ENCODE results near the gene KMT2E.

Gene KMT2E

DNA sequence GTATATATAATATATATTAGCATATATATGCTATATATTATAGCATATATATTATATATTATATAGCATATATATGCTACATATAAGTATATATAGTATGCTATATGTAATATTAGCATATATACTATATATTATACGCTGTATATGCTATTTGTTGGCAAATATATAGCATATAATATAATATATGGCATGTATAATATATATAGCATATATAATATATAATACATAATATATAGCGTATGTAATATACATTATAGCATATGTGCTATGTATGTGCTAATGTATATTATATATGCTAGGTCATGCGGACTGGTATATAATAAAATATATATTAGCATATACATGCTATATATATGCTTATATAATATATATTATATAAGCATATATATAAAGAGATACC is 72.8 kb downstream of the KMT2E start:
- H3K4me3 ChIP-seq (ENCODE audit: low read depth, low read length): no peak overlapping the region
- TF ChIP-seq, protein P1, sequence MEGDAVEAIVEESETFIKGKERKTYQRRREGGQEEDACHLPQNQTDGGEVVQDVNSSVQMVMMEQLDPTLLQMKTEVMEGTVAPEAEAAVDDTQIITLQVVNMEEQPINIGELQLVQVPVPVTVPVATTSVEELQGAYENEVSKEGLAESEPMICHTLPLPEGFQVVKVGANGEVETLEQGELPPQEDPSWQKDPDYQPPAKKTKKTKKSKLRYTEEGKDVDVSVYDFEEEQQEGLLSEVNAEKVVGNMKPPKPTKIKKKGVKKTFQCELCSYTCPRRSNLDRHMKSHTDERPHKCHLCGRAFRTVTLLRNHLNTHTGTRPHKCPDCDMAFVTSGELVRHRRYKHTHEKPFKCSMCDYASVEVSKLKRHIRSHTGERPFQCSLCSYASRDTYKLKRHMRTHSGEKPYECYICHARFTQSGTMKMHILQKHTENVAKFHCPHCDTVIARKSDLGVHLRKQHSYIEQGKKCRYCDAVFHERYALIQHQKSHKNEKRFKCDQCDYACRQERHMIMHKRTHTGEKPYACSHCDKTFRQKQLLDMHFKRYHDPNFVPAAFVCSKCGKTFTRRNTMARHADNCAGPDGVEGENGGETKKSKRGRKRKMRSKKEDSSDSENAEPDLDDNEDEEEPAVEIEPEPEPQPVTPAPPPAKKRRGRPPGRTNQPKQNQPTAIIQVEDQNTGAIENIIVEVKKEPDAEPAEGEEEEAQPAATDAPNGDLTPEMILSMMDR (IDR thresholded peaks at IDR 0.05; ENCODE audit: borderline replicate concordance, insufficient read depth, low read depth, low read length): no peak

DNA sequence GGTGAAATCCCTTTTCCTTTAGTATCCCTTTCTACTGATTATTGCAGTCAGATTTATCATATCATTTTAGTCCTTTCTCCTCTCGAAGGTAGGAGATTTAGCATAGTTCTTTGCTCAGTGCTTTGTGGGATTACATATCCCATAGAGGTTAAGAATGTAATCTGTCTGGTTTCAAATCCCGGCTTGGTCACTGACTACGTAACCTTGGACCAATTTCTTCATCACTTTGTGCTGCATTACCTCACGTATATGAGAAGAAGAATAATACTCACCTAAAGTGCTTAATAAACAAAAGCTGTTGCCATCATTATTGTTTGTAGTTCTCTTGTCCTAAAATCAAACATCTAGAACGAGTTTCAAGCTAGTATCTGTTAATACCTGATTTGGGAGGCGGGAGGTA is 74.0 kb downstream of the KMT2E start:
- TF ChIP-seq, protein P1 (IDR thresholded peaks at IDR 0.05; ENCODE audit: borderline replicate concordance, insufficient read depth, low read depth, low read length): no peak
- no peak overlapping the region for H3K4me3 ChIP-seq (ENCODE audit: low read depth, low read length)

DNA sequence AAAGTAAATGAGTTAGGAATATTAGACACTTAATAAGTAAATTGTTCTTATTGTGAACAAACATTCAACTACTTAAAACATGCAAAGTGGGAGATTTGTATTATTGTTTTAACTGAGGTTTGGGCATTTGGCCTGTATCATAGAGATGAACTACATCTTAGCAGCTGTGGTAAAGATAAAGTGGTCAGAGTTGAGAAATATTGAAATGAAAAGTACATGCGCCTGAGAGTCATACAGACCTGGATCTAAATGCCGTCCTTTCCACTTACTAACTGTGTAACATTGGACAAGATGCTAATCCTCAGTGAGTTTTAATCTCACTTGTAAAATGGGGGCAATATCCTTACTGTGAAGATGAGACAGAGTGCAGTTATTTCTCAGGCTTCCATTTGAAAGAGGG is 74.5 kb downstream of the KMT2E start:
- TF ChIP-seq, protein P1 (IDR thresholded peaks at IDR 0.05; ENCODE audit: borderline replicate concordance, insufficient read depth, low read depth, low read length): no peak

DNA sequence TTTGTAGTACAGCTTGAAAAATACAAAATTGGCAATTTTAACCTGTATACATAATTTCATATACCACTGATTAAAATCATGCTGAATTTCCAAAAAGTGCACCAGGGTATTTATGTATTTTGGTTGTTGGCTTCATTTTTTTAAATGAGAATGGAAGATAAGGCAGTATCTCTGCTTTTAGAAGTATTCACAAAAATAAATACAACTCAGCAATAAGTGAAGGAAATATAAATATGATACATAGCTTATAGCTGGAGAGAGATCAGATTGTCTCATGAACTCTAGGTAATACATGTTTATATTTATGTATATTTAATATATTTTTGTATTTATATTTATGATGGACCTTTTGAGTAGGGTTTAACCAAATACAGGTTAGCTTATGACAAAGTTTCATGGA is 81.0 kb downstream of the KMT2E start:
- TF ChIP-seq, protein P1 (IDR thresholded peaks at IDR 0.05; ENCODE audit: borderline replicate concordance, insufficient read depth, low read depth, low read length): no peak

More for the DNA sequence above, 74.5 kb downstream of the KMT2E start:
- no peak overlapping the region for H3K4me3 ChIP-seq (ENCODE audit: low read depth, low read length)

DNA sequence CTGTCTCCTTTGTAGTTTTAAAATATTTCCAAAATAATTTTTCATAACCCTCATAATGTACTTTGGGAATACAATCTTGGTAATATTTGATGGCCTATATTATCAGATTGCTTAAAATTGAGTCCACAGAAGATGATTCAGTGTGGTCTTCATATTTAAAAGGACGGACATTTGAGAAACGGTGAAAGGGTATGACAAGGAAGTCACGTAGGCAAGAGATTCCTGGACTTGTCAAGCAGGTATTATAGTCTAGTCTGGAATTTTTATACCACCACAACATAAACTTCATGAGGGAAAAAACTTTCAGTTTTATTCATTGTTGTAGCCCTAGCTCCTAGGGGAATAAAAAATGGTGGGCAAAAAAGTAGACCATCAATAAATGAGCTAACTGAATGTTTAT is 82.3 kb downstream of the KMT2E start:
- TF ChIP-seq, protein P1 (IDR thresholded peaks at IDR 0.05; ENCODE audit: borderline replicate concordance, insufficient read depth, low read depth, low read length): no peak
- no peak overlapping the region for H3K4me3 ChIP-seq (ENCODE audit: low read depth, low read length)

More for the DNA sequence above, 81.0 kb downstream of the KMT2E start:
- H3K4me3 ChIP-seq (ENCODE audit: low read depth, low read length): no peak overlapping the region

DNA sequence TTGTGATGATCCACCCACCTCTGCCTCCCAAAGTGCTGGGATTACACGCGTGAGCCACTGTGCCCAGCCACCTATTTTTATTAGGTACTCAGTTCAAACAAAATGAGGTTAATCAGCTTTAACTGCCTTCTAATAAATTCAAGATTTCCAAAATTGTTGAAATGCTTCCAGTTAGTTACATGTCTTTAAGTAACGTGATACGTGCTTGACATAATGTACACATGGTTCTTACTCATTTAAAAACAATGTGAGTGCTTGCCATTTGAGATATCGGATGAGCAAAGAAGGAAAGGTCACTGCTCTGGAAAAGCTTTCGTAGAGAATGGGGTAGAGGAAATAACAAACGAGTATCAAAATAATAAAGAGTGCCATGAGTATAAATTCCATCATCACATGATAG is 83.6 kb downstream of the KMT2E start:
- TF ChIP-seq, protein P1 (IDR thresholded peaks at IDR 0.05; ENCODE audit: borderline replicate concordance, insufficient read depth, low read depth, low read length): no peak
- H3K4me3 ChIP-seq (ENCODE audit: low read depth, low read length): no peak overlapping the region

DNA sequence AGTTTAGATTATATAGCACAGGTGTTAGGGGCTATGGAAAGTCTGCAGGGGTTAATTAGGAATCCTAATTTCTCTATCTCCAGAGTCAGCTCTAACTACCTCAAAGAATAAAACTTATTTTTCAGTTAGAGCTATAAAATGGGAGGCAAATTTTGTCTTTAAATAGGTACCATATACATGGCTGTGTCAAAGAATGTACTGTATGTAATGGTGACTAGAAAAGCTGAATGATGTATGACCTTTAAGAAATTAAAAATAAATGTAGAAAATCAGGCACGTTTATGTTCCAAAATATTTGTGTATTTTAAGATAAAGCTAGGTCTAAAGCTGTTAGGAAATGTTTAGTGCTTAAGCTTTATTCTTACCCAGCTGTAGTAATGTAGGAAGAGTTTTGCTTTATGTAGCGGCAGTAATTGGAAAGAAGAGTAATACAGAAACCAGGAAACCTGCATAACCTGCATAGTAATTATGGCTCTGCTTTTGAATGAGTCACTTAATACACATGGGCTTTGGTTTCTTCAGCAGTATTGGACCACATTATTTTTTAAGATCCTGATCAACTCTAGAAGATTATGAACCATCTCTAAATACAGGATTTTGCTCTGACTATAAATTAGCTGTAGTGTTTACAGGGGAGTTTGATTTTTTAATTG is 85.0 kb downstream of the KMT2E start:
- TF ChIP-seq, protein P1 (IDR thresholded peaks at IDR 0.05; ENCODE audit: borderline replicate concordance, insufficient read depth, low read depth, low read length): no peak

More for the DNA sequence above, 85.0 kb downstream of the KMT2E start:
- no peak overlapping the region for H3K4me3 ChIP-seq (ENCODE audit: low read depth, low read length)

Measured in GM12875 (cell line).